ENCODE data around the gene ADD3.
"Not testable (repeated sequence)": the region's sequence is repeated elsewhere in the genome, so short reads cannot be mapped to it uniquely, and the experiment has no call there.

The ADD3 gene

GRCh38 chr10:110034596-110034995 lies 26.8 kb downstream of the ADD3 start:
- no peak for DNase-seq (ENCODE audit: low read depth, low spot score)

- DNase-seq (ENCODE audit: low read depth, low spot score) = no peak
Measured at GRCh38 chr10:110035070-110035921, 27.5 kb downstream of the ADD3 start.

- DNase-seq (ENCODE audit: low read depth, low spot score) = no peak
Measured at GRCh38 chr10:110036640-110037039, 28.9 kb downstream of the ADD3 start.

GRCh38 chr10:110039254-110039653 lies 31.5 kb downstream of the ADD3 start:
- no peak for DNase-seq (ENCODE audit: low read depth, low spot score)

DNA sequence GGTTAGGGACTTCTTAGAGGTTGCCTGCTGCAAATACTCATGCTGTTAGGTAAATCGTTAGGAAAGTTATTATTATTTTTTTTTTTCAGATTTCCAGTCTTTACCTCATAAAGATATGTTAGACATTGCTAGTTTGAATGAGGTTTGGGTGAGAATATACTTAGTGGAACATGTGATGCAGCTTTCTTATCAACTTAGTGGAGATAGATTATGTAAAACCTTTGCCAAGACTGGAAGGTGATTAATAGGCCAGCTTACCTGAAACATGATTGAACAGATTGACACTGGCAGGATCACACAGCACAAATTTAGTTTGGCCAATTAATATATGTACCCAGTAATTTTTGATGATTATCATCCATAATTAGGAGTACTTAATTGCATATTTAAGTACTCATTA lies 32.3 kb downstream of the ADD3 start:
- no peak for DNase-seq (ENCODE audit: low read depth, low spot score)

DNA sequence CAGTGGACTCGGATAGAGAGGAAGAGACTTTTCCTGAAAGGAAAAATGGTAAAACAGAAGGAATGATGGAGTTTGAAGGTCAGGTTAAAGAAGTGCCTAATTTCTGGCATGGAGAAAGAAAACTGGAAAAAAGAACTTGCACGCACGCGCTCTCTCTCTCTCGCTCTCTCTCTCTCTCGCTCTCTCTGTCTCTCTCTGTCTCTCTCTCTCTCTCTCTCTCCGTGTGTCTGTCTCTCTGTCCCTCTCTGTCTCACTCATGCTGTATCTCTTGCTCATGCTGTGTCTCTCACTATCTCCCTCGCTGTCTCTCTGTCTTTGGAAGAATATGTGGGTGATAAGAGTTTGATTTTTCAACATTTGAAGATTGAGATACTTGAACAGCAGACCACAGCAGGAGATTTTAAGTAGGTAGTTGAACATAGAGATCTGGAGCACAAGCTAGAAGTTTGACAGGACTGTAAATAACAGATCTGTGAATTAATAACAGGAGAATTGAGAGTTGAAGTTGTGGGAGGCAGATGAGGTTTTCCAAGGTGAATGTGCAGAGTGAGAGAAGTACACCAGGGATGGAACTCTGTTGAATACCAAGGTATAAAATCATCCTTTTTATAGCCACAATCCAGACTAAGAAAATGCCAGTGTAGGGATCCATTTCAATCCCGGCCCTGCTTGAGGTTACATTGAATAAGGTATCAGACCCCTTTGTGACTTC lies 33.1 kb downstream of the ADD3 start:
- no peak for DNase-seq (ENCODE audit: low read depth, low spot score)

DNA sequence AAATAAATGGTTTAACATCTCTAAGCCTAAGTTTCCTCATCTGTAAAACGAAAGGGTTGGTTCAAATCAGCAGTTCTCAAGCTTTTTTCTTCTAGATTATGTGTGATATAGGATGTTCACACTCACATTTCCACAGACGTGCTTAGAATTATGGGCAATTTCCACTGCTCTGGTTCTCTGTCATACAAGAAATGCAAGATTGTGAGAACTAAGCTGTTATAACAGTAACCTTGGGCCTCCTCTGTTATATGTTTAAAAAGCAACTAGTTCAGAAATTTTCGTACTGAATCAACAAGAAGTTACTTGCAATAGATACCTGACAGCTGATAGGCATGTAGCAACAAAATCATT lies 33.7 kb downstream of the ADD3 start:
- DNase-seq (ENCODE audit: low read depth, low spot score) = no peak

- no peak for DNase-seq (ENCODE audit: low read depth, low spot score)
Measured at GRCh38 chr10:110042181-110042580, 34.4 kb downstream of the ADD3 start.

DNA sequence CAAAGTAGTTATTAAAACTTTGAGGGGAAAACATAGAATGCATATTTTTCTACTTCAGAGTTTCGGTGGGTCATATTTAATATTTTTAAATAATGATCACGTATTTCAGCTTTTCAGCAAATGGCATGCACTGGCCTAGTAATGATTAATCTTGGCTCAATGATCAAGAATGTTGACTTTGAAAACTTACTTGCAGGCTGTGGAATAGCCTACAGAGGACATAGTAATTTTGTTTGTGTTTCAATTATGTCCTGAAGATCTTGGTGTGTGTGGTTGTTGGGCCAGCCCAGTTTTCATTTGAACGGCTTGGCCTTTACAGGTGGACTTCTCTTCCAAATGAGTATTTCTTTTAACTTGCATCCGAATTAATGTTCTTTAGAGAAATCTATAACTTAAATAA lies 35.1 kb downstream of the ADD3 start:
- DNase-seq (ENCODE audit: low read depth, low spot score) = no peak

DNA sequence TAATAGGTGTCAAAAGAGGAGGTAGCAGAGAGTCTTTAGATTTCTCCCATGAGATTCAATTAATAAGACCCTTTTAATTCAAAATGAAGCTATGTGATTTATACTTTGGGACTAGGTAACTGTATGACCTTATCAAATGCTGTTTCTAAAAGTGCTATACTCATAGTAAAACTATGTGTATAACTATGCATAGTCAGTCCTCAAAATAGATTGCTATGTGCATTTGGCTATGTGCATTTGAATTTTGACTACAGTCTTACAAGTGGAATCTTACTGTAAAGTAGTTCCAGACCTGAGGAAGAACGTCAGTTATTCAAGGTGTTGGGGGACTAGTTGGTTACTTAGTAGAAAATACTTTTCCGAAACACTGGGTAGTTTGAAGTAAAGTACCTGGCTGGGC lies 36.9 kb downstream of the ADD3 start:
- no peak for DNase-seq (ENCODE audit: low read depth, low spot score)

- no peak for DNase-seq (ENCODE audit: low read depth, low spot score)
Measured at GRCh38 chr10:110045772-110046171, 38.0 kb downstream of the ADD3 start.

DNA sequence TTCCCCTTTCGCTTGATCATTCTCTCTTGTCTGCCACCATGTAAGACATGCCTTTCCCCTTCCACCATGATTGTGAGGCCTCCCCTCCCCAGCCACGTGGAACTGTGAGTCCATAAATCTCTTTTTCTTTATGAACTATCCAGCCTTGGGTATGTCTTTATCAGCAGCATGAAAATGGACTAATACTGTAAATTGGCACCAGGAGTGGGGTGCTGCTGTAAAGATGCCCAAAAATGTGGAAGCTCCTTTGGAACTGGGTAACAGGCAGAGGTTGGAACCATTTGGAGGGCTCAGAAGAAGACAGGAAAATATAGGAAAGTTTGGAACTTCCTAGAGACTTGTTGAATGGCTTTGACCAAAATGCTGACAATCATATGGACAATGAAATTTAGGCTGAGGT lies 40.4 kb downstream of the ADD3 start:
- not testable (repeated sequence) for DNase-seq (ENCODE audit: low read depth, low spot score)

GRCh38 chr10:110048781-110049180 lies 41.0 kb downstream of the ADD3 start:
- no peak for DNase-seq (ENCODE audit: low read depth, low spot score)

DNA sequence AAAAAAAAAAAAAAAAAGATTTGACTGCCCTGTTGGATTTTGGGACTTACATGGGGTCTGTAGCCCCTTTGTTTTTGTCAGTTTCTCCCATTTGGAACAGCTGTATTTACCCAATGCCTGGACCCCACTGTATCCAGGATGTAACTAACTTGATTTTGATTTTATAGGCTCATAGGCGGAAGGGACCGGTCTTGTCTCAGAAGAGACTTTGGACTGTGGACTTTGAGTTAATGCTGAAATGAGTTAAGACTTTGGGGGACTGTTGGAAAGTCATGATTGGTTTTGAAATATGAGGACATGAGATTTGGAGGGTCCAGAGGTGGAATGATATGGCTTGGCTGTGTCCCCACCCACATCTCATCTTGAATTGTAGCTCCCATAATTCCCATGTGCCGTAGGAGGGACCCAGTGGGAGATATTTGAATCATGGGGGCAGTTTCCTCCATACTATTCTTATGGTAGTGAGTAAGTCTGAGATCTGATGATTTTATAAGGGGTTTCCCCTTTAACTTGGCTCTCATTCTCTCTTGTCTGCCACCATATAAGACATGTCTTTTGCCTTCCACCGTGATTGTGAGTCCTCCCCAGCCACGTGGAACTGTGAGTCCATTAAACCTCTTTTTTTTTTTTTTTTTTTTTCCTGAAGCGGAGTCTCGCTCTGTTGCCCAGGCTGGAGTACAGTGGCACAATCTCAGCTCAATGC lies 42.3 kb downstream of the ADD3 start:
- not testable (repeated sequence) for DNase-seq (ENCODE audit: low read depth, low spot score)

DNA sequence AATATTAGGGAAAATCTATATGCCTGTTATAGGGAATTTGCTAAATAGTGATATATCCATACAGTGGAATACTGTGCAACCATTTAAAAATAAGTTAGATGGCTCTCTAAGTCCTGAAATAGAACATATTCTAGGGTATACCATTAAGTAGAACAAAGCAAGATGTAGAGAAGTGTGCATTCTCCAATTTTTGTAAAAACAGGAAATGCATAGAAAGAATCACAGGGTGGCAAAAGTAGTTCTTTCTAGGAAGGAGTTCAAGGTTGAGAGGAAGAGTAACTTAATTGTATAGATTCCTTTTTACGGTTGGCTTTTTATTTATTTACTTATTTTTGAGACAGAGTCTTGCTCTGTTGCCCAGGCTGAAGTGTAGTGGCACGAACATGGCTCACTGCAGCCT lies 43.7 kb downstream of the ADD3 start:
- DNase-seq (ENCODE audit: low read depth, low spot score) = no peak

- no peak for DNase-seq (ENCODE audit: low read depth, low spot score)
Measured at GRCh38 chr10:110052916-110053315, 45.1 kb downstream of the ADD3 start.

- DNase-seq (ENCODE audit: low read depth, low spot score) = no peak
Measured at GRCh38 chr10:110056822-110057221, 49.0 kb downstream of the ADD3 start.

GRCh38 chr10:110057456-110057855 lies 49.7 kb downstream of the ADD3 start:
- no peak for DNase-seq (ENCODE audit: low read depth, low spot score)

DNA sequence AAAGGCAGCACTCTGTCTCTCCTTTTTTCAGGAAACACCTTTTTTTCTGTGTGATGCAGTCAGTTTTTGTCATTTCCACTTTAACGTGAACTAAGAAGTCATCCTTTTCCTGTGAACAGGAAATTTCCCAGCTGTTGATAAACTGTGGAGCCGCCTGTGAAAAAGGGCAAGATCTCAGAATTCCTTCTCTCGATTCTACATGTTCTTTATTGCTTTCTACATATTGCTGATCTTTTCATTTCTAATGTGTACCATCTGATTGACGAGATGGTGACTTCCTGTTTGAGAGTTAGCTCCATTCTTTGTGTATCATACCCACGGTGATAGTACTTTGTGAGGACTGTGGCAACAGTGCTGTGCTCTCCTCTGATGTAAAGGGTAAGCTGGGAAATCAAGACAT lies 50.4 kb downstream of the ADD3 start:
- DNase-seq (ENCODE audit: low read depth, low spot score) = no peak

- no peak for DNase-seq (ENCODE audit: low read depth, low spot score)
Measured at GRCh38 chr10:110059925-110060324, 52.1 kb downstream of the ADD3 start.

GRCh38 chr10:110061687-110062086 lies 53.9 kb downstream of the ADD3 start:
- no peak for DNase-seq (ENCODE audit: low read depth, low spot score)

GRCh38 chr10:110065269-110065668 lies 57.5 kb downstream of the ADD3 start:
- DNase-seq (ENCODE audit: low read depth, low spot score) = no peak
